GM12801 (cell line): ENCODE data around the gene SPATA31D3.
"Not testable (repeated sequence)": the region's sequence is repeated elsewhere in the genome, so short reads cannot be mapped to it uniquely, and the experiment has no call there.

Experiments used
- TF ChIP-seq, protein P1 (sequence below): IDR thresholded peaks from one replicate; pipeline ENCODE4 v1.5.1; 2011; ENCODE audit warnings: control low read depth; ENCODE audit not compliant: insufficient read length; ENCODE audit errors: extremely low read depth

Gene SPATA31D3

DNA sequence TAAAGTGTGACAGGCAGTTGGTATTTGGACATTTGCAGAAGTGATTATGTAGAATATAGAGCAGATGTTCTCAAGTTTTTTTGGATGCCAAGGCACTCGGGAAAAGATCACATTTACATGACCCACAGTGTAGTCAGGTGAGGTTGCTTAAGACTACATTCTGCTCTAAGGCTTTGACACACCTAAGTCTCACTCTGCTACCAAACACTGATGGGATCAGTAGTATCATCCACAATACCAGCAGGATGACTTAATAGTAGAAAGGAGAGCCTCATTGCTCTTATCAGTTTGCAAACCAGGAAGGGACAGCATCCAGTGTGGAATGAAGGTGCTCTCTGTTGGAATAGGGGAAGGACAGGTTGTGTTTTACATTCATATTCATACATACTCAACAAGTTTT lies 42.8 kb downstream of the SPATA31D3 start:
- TF ChIP-seq, protein P1, sequence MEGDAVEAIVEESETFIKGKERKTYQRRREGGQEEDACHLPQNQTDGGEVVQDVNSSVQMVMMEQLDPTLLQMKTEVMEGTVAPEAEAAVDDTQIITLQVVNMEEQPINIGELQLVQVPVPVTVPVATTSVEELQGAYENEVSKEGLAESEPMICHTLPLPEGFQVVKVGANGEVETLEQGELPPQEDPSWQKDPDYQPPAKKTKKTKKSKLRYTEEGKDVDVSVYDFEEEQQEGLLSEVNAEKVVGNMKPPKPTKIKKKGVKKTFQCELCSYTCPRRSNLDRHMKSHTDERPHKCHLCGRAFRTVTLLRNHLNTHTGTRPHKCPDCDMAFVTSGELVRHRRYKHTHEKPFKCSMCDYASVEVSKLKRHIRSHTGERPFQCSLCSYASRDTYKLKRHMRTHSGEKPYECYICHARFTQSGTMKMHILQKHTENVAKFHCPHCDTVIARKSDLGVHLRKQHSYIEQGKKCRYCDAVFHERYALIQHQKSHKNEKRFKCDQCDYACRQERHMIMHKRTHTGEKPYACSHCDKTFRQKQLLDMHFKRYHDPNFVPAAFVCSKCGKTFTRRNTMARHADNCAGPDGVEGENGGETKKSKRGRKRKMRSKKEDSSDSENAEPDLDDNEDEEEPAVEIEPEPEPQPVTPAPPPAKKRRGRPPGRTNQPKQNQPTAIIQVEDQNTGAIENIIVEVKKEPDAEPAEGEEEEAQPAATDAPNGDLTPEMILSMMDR: no peak

DNA sequence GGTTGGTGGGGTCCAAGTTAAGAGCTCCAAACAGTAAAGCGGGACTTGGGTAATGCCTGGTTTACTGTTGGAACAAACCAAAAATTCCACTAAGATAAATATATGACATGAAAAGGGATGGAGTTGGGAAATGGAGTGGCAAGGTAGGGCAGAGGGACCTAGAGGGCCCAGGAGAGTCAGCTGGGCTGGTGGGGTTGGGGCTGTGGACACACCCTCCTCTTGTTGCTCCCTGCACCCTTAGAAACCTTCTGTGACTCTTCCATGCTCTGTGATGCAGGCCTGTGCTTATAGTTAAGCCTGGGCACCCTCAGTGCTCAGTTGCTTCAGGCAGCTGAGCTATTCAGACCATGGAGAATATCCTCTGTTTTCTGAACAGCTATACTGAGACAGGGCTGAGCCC lies 45.2 kb downstream of the SPATA31D3 start, which contains the start of gene SPATA31D1:
Gene SPATA31D1 (plus strand): TSS at position 301 of the 400 bp plus-strand sequence. CDS start 47 bp downstream, at position 348.
- TF ChIP-seq, protein P1: not testable (repeated sequence)

DNA sequence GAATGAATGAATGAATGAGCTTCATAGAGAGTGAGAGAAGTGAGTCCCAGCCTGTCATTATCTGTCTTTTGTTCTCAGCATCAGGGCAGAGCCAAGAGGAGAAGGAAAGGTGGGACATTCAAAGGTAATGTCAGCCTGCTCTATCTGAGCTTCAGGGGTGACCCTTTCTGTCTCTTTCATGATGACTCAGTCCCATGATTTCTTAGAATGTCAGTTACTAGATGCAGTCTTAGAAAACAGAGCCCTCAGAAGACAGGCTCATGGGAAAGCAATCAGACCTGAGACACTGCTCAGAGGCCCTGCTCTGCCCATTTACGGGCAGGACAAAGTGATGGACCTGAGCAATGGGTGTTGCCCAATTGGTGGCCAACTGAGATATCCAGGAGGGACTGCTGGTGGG lies 46.4 kb downstream of the SPATA31D3 start:
- TF ChIP-seq, protein P1: no peak

DNA sequence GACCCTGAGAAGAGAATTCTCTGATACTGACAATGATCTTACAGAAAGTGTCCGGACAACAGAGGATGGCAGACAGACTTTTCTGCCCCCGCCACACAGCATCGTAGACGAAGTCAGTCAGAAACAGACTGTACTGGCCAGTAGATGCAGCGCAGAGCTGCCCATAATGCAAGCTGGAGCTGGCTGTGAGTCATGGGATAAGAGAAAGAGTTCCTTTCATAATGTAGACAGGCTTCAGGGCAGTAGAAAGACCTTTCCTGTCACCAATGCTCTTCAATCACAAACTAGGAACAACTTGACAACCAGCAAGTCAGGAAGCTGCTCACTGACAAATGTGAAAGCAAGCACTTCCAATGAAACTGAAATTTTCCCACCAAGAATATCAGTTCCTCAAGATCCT lies 50.4 kb downstream of the SPATA31D3 start:
- TF ChIP-seq, protein P1: no peak
